Measurements from ENCODE around the gene PAGE2B.

- TF ChIP-seq CTCF (IDR thresholded peaks at IDR 0.05 in 4 of 5, conservative IDR thresholded peaks at IDR 0.05 in 1 of 5) (no peak), POLR2A (IDR thresholded peaks at IDR 0.05) (no peak)
Observed at GRCh38 chrX:55026840-55027239, 48.0 kb upstream of the PAGE2B start.
